GM11168 (cell line): ENCODE results near the gene IGDCC3.

Experiments used
- in situ Hi-C: fragments of 300-500 bp; cut with MboI; formaldehyde crosslinking; loops from one replicate; pipeline ENCODE4 v1.12.0; 2022; ENCODE audit warnings: low sequenced_read_pairs; ENCODE audit not compliant: unreplicated experiment

Gene IGDCC3

DNA sequence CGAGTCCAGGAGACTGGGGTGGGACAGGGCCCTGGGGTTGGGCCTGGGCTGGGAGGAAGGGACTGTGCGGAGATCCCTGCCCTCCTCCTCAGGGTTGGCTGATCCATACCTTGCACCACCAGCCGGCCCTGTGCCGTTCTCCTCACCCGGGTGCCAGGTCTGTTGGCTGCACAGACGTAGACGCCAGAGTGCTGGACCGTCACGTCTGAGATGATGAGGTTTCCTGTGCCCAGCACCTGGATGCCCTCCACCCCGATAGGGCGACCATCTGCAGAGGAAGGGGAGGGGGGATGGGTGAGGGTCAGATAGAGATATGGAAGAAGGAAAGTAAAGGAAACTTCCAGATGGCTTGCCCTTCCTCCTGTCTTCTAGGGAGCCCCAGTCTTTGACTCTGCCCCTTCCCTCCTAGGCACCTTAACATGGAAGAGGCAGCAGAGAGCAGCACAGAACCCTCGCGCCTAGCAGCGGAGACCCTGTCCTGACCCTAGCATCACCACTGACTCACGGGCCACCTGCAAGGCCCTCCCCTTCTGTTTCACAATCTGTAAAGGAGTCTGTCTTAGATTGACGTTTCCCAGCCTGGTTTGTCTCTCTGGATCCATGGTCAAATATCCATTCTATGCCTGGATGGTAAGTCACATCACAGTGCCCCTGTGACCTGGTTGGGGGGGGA, 44.5 kb downstream of the IGDCC3 start:
- in situ Hi-C loops, result no loop called here

DNA sequence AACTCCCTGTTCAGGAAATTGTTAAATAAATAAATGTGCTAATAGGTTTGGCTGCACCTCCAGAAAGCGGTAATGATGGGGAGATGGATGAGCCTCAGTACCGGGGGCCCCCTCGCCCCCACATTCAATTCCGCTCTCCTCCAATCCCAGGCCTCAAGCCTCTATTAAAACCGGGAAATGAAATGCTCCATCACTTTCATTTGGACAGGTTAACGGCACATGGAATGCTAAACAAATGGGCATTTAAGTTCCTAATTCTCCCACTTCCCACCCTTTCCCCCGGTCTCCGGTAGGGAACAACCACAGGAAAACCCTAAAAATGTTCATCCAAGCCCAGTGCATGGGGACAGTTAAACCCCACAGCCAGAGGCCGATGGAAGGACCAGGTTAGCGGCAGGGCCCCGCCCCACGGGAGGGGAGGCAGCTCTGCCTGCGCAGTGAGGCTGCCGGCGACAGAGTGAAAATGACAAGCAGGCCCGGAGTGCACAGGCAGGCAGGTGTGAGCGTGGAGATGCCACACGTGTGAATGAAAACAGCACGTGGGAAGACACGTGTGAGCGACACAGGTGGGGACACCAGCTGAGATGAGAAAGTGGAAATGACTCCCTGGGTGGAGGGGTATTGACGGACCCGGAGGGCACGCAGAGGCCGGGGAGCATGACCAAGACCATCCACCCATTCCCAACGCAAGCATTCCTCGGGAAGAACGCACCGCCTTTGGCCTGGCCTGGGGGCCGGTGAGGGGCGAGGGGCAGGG, 45.2 kb downstream of the IGDCC3 start:
- in situ Hi-C loops, result no loop called here

DNA sequence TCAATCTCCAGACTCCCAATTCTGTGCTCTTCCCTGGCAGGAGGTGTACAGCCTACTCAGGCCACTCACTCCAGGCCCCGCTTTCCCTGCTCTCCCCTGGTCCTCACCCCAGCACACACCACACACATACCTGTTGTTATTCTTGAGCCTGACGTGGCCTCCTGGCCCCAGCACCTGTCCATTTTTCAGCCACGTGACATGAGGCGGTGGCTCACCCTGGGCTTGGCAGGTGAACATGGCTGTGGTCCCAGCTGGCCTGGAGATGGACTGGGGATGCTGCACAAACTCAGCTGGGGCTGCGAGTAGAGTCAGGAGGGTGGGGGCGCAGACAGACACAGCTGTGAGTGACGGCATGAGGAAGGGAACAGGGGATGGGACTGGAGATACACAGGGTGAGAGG, 46.0 kb downstream of the IGDCC3 start:
- in situ Hi-C loops, result no loop called here

DNA sequence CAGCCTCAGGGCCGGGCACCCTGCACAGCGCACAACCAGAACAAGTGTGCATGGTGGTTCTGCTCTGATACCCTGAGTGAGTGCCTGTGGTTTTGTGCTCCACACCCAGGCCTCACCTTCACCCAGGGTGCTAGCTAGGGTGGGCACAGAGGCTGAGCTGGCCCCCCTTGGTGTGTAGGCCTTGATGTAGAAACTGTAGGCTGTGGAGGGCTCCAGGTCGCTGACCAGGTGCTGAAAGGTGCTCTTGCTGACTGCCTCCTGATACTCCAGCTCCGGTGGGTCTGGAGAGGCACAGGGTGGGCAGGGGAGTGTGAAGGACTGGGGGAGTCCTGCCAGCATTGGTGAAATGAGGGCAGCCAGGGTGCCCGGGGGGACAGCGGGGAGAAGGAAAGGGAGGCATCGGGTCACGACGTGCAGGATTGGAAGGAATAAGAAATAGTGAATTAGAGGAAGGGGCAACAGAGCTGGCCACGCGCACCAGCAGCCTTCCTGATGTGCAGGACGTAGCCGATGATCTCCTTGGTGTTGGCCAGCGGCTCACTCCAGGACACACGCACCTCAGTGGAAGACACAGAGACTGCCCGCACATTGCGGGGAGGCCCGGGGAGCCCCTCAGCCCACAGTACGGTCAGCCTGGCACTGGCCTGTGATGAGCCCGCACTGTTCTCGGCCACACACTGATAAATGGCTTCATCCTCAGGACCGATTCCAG, 46.7 kb downstream of the IGDCC3 start:
- in situ Hi-C loops, result no loop called here

DNA sequence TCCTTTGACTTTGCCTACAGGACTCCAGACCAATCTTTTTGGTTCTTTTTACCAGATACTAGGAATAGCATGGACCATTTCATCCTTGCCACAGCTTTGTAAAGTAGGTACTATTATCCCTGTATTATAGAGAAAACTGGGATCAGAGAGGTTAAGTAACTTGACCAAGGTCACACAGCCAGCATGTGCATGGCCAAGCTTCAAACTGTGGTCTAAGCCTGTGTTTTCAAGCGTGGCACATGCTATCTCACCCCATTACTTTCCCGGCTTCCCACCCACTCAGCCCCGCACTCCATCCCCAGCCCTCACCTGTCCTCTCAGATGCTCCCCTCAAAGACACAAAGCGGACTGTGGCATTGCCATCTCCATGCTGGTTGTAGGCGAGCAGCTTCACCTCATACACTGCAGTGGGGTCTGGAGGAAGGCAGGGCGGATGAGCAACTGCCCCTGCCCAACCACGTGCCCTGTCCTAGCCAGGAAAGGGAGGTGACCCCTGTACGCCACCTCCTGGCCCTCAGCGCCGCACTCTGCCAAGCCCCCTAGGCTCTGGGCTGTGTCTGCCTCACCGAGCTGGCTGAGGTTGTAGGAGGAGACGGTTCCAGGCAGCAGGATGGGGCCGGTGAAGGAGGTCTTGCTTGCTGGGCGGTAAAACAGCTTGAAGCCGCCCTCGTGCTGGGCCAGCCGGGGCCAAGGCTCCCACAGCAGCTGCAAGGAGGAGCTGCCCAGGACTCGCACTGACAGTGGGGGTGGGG, 47.6 kb downstream of the IGDCC3 start:
- in situ Hi-C loops, result no loop called here

DNA sequence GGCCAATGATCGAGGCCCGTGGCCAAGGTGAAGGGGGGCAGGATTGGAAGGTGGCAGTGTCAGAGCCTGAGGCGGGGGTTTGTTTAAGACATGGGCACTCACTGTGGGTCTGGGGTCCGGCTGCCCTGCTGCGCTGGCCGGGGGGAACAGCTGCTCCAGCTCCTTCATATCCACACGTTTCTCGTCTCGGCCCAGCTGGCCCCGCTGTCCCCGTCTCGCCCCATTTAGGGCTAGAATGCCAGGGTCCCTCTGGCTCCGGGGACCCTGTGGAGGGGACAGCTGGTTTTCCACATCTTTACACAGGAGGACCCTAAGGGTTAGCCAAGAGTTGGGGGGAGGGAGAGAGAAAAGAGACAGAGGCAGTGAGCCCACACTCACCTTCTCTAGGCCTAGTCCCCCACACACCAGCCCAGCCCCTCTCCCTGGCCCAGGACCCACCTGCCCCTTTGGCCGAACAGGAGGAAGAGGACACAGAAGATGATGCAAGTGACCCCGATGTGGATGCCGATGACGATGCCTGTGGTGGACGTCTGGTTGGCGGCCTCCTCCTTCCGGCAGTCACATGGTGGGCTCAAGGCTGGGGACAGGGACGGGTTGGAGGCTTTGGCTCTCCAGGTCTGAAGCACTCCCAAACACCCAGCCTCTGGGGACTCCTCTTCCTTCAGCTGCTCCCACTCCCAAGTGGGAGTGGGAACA, 48.4 kb downstream of the IGDCC3 start:
- in situ Hi-C loops, result no loop called here

DNA sequence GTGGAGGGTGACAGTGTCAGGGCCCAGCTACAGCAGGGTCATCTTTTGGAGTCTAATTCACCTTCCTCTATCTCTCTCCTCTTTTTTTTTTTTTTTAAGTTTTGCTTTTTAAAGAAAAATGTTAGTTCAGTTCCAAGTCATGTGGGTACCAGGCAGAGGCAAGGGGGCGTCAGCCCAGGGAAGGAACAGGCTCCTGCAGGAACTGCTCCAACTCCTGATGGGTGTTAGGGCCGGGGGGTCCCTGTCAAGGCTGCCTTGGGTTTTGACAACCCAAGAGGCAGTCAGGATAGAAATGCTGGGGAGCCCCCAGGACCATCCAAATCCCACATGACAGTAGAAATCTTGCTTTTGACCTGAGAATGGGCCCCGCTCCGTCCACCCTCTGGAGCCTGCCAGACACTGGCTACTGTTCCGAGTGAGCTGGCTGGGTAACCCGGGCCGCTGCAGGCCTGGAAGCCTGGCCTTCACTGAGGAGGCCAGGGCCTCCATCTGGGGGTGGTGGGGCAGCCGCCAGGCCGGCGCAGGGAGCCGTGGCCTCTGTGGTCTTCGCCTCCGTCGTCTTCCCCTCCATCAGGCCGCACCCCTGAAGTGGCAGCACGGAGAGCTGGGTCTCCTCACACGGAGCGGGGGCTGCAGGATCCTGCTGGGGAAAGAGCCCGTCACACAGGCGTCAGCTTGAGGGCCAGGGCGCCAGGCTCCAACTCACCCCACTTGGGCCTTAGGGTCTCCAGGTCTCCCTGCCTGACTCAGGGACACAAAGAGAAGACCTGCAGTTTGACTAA, 49.1 kb downstream of the IGDCC3 start:
- in situ Hi-C loops, result no loop called here

DNA sequence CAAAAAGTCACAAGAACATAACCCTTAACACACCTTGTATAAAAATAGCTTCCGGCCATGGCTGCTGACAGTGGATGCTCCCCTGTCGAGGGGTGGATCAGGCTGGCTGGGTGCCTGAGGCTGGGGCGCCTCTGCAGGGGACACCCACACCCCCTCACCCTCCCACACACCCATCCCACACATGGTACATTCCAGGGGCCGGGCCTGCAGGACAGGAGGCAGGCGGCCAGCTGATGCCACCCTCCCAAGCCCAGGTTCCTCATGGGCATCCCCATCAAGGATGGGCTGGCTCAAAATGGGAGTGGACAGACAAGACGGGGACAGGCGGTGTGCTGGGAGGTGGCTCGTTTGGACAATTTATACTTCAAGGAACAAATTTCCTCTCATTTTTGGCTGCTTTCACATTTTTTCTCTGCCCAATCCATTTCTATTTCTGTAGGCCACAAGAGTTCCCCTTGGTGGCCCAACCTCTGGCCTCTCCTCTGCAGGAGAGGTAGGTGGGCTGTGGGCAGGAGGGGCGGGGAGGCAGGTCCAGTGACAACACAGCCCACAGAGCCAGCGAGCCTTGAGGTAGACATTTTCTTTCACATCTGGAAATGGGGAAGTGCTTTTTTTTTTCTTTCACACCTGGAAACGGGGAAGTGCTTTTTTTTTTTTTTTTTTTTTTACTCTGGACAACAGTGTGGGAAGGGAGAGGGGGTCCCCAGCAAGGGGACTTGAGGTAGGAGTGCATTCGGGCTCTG, 50.0 kb downstream of the IGDCC3 start:
- in situ Hi-C loops, result no loop called here

DNA sequence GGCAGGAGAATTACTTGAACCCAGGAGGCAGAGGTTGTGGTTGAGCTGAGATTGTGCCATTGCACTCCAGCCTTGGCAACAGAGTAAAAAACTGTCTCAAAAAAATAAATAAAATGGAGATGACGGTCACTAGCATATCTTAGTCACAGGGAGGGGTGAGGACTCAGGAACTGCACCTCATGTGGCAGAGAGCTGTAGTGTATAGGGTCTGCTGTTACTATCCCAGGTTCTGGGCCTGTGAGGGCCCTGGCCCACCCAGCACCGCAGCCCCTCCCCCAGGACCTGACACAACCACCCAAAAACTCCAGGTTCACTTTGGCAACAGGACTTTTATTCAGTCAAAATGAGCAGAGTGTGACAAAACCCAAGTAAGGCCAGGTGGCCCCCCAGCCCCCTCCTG, 51.0 kb downstream of the IGDCC3 start:
- in situ Hi-C loops, result no loop called here

DNA sequence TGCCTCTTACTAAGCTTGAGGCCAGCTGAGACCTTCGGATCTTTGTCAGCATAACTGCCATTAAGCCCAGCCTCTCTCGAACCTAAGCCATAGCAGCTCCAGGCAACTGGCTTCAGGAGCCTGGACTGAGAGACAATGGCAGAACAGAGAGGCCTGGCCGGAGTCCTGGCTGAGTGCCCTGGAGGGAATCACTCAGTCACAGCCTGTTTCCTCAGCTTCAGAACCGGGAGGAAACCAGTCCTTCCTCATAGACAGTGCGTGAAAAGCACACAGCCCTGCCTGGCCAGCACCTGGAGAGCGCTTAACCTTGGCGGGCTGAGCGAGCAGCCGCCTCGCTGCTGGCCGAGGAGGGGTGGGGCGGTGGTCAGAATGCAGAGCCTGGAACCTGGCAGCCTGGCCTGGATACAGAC, 51.7 kb downstream of the IGDCC3 start:
- in situ Hi-C loops, result no loop called here

DNA sequence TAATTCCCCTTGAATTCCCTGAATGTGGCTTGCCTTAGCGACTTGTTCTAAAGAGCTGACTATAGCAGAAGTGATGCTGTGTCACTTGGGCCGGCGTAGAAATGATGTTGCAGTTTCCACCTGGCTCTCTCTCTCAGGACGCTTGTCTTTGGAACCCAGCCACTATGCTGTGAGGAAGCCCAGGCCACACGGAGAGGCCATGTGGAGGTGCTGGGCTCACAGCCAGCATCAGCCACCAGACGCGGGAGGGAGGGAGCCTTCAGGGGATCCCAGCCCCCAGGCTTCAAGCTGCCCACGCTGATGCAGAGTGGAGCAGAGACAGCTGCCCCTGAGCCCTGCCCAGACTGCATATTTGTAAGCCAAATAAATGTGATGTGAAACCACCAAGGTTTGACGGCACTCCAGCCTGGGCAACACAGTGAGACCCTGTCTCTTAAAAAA, 54.7 kb downstream of the IGDCC3 start:
- in situ Hi-C loops, result no loop called here

DNA sequence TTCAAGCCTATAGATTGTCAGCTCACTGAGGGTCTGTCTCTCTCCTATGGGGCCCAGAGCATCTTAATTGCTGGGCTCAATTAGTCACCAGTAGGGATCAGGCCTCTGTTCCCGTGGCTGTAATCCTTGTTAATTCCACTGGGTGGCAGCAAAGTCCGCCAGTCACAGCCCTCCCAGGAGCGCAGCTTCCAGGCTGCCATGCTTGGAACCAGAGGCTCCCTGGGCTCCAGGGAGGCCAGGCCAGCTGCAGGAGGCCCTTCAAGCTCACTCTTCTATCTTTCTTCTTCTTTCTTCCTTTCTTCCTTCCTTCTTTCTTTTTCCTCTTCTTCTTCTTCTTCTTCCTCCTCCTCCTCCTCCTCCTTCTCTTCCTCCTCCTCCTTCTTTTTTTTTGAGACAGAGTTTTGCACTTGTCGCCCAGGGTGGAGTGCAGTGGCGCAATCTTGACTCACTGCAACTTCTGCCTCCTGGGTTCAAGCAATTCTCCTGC, 58.9 kb downstream of the IGDCC3 start:
- in situ Hi-C loops, result loop anchor here (10.0 kb wide), 1 partner anchor 66 kb away; no protein-coding TSS in a partner anchor

DNA sequence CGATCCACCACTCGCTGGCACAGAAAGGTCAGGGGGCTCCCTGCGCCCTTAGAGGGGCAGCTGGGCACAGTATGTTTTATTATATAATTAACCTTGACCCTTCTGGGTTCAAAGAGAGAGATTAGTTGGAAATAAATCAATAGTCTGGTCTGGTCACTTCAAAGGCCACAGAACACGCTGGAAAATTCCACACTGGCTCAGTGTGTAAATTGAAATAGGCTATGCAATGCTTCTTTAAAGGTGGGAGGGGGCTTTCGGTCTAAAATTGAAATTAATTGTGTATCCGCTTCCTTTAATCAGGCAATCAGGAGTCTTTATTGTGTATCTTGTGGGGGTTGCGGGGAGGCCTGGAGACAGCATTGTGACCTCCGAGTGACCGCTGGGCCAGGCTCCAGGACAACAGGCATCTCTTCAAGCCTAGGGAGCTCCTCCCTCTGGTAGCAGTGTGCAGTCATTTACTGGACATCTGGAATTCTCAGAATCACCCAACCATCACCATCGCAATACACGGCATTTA, 65.3 kb downstream of the IGDCC3 start:
- in situ Hi-C loops, result loop anchor here (10.0 kb wide), 1 partner anchor 72 kb away; no protein-coding TSS in a partner anchor

DNA sequence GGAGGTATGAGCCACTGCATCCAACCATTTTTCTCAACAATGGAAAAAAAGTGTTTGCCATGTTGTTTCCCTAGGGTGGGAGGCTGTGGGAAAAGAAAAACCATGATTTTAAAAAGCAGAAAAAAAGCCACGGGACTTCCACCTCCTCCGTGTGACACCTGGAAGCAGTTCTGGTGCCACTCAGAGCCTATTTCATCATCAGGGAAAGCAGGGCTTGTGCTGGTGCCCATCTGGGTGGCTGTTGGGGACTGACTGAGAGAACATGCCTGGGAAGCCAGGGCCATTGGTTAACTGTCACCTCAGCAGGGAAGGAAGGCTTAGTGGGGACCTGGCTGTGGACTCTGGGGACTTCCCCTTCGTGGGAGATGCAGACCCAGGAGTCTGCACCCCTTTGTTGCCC, 66.0 kb downstream of the IGDCC3 start:
- in situ Hi-C loops, result loop anchor here (10.0 kb wide), 1 partner anchor 73 kb away; no protein-coding TSS in a partner anchor

DNA sequence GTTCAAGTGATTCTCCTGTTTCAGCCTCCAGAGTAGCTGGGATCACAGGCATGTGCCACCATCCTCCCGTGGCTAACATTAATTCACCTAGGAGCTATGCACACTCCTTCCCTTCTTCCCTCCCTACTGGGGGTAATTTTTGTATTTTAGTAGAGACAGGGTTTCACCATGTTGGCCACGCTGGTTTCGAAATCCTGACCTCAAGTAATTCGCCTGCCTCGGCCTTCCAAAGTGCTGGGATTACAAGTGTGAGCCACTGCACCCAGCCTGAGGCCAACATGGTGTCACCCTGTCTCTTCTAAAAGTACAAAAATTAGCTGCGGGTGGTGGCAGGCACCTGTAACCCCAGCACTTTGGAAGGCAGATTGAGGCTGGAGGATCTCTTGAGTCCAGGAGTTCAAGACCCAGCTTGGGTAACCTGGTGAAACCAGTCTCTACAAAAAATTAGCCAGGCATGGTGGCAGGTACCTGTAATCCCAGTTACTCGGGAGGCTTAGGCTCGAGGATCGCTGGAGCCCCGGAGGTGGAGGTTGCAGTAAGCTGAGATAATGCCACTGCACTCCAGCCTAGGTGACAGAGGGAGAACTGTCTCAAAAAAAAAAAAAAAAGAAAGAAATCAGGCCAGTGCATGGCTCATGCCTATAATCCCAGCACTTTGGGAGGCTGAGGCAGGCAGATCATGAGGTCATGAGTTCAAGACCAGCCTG, 67.2 kb downstream of the IGDCC3 start:
- in situ Hi-C loops, result loop anchor here (10.0 kb wide), 1 partner anchor 74 kb away; no protein-coding TSS in a partner anchor

DNA sequence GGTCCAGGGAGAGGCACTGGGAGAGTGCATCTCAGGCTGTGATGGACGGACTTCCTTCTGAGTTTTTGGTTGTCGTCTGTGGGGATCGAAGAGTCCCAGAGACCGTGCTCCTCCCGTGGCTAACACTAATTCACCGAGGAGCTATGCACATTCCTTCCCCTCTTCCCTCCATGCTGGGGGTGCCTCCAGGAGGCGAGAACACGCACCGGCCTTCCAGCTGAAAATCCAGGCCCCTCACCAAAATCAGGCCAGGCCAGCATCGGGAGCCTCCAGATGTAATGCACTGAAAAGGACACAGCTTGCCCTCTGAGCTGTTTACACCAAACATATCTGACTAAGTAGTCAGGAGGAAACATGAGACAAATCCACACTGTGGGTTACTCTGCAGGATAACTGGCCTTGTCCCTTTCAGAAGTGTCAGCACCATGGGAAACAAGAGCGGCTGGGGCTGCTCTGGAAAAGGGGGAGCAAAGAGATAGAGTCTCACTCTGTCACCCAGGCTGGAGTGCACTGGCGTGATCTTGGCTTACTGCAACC, 67.9 kb downstream of the IGDCC3 start:
- in situ Hi-C loops, result loop anchor here (10.0 kb wide), 1 partner anchor 75 kb away; no protein-coding TSS in a partner anchor

DNA sequence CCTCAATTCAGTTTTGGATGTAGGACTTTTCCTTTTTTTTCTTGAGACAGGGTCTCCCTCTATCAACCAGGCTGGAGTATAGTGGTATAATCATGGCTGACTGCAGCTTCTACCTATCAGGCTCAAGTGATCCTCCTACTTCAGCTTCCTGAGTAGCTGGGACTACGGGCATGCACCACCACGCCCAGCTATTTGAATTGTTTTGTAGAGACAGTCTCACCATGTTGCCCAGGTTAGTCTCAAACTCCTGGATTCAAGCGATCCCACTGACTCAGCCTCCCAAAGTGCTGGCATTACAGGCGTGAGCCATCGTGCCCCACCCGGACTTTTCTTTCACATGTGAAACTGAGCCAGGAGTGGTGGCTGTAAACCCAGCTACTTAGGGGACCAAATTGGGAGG, 69.8 kb downstream of the IGDCC3 start:
- in situ Hi-C loops, result no loop called here
